BJ (cell line): ENCODE measurements around the gene HMX1. TPM values are rescaled to one million over a fixed set of nuclear protein-coding genes. Genes with fewer than 3 reads are reported as not detected.

Experiments used
- CTCF ChIA-PET: fragments of 350-600 bp; formaldehyde crosslinking; extraction: SDS; loops from one replicate; lab custom pipeline; 2021; ENCODE audit warnings: antibody characterized with exemption, inconsistent platforms; lab: Yijun Ruan, JAX
- POLR2A ChIA-PET: fragments of 300-600 bp; sonication (Branson Sonifier 250); formaldehyde crosslinking; extraction: SDS; loops from one replicate; lab custom pipeline; 2021; ENCODE audit warnings: antibody characterized with exemption; lab: Charles Lee
- DNase-seq: peaks from one replicate; pipeline ENCODE4 v3.0.0-alpha.2; 2011; ENCODE audit warnings: low read depth
- H3K27me3 ChIP-seq: 2 replicates; pipeline ENCODE4 v1.6.0; 2011; ENCODE audit warnings: low read length; ENCODE audit not compliant: control insufficient read depth, insufficient read depth
- H3K36me3 ChIP-seq: 2 replicates; pipeline ENCODE4 v1.5.1; 2011; ENCODE audit warnings: low read length; ENCODE audit not compliant: control insufficient read depth, insufficient read depth
- H3K4me3 ChIP-seq: 2 replicates; pipeline ENCODE4 v1.5.1; 2011; ENCODE audit warnings: low read depth, mild to moderate bottlenecking, control low read depth, low read length
- CTCF ChIP-seq: IDR thresholded peaks from 2 replicates; pipeline ENCODE4 v1.5.1; 2011; ENCODE audit warnings: low read depth, mild to moderate bottlenecking, control low read depth, inconsistent platforms, low read length, moderate library complexity; ENCODE audit not compliant: insufficient read depth
- polyA plus RNA-seq: library from polyadenylated mRNA; depleted of rRNA; stranded (reverse); fragments of >200 nt; gene quantifications from 2 replicates; pipeline ENCODE4 v1.2.3, GENCODE V29; 2011

Gene HMX1
- polyA plus RNA-seq, 1 experiment, result not detected

GRCh38 chr4:8849266-8850073, 22.2 kb downstream of the HMX1 start:
- DNase-seq, result no peak

GRCh38 chr4:8848507-8849265, 23.0 kb downstream of the HMX1 start:
- DNase-seq, result no peak
- CTCF ChIA-PET, result no interaction called here
- TF ChIP-seq CTCF, result no peak
- POLR2A ChIA-PET, result no interaction called here
- no peak overlapping the region for H3K4me3 ChIP-seq
- H3K36me3 ChIP-seq, result no peaks in the 10 kb centered on the region
- H3K27me3 ChIP-seq, result peaks cover 2% of the 10 kb centered on the region; the same call in 1 of the 2 replicates

More at GRCh38 chr4:8849266-8850073, 22.2 kb downstream of the HMX1 start:
- H3K27me3 ChIP-seq, result peaks cover 6% of the 10 kb centered on the region
- no peak overlapping the region for H3K4me3 ChIP-seq
- no peaks in the 10 kb centered on the region for H3K36me3 ChIP-seq
- CTCF ChIA-PET, result no interaction called here
- TF ChIP-seq CTCF, result no peak
- POLR2A ChIA-PET, result no interaction called here

- ChIA-PET CTCF (no interaction called here), POLR2A (no interaction called here)
- H3K4me3 ChIP-seq, result no peak overlapping the region
- no peak for TF ChIP-seq CTCF
- H3K36me3 ChIP-seq, result no peaks in the 10 kb centered on the region
- DNase-seq, result no peak
- H3K27me3 ChIP-seq, result peaks cover 2% of the 10 kb centered on the region; the same call in 1 of the 2 replicates
Measured at GRCh38 chr4:8847764-8848163, 23.9 kb downstream of the HMX1 start.

- H3K4me3 ChIP-seq, result no peak overlapping the region
- POLR2A ChIA-PET, result no interaction called here
Measured at GRCh38 chr4:8847331-8847730, 24.3 kb downstream of the HMX1 start.

More at GRCh38 chr4:8847331-8847730, 24.3 kb downstream of the HMX1 start:
- no peak for DNase-seq
- Histone ChIP-seq H3K36me3 (no peaks in the 10 kb centered on the region), H3K27me3 (peaks cover 2% of the 10 kb centered on the region; the same call in 1 of the 2 replicates)
- no peak for TF ChIP-seq CTCF
- CTCF ChIA-PET, result no interaction called here
